Heart right ventricle (tissue), 16 donors: ENCODE data around the gene IL1RAPL1. TPM values are rescaled to one million over a fixed set of nuclear protein-coding genes. Genes with fewer than 3 reads are reported as not detected.
A peak's percentile ranks its signal among the peaks of the same experiment; 100 is the strongest.

Source experiments
- ATAC-seq, 8 donors: fragments of 200-7000 bp; cut with Tn5 transposase; one replicate each; pipeline ENCODE4 v1.9.1; 2020; ENCODE audit warnings: mild to moderate bottlenecking in 8 of 8, moderate library complexity in 8 of 8, moderate number of reproducible peaks in 1 of 8
- DNase-seq, 2 donors: peaks; one replicate each; pipeline ENCODE4 v3.0.0-alpha.2; 2020
- H3K27ac ChIP-seq, 10 donors: fragments of 200-600 bp; sonication (generic) in 2 of 10; one replicate each; pipeline versions ENCODE4 v1.5.0 to v1.8.0; 2020 to 2022; ENCODE audit warnings: mild to moderate bottlenecking in 3 of 10
- H3K27me3 ChIP-seq, 7 donors: fragments of 200-600 bp; one replicate each; pipeline ENCODE4 v1.8.0; 2021 to 2022; ENCODE audit warnings: mild to moderate bottlenecking in 2 of 7
- H3K36me3 ChIP-seq, 9 donors: fragments of 200-600 bp; sonication (generic) in 1 of 9; one replicate each; pipeline versions ENCODE4 v1.5.0 to v1.8.0; 2020 to 2022; ENCODE audit warnings: mild to moderate bottlenecking in 2 of 9
- H3K4me1 ChIP-seq, 9 donors: fragments of 200-600 bp; sonication (generic) in 1 of 9; one replicate each; pipeline versions ENCODE4 v1.5.0 to v1.8.0; 2020 to 2022; ENCODE audit warnings: mild to moderate bottlenecking in 4 of 9
- H3K4me3 ChIP-seq, 10 donors: fragments of 200-600 bp; sonication (generic) in 2 of 10; one replicate each; pipeline versions ENCODE4 v1.5.0 to v1.8.0; 2020 to 2022; ENCODE audit warnings: mild to moderate bottlenecking in 7 of 10, moderate library complexity in 2 of 10
- H3K9me3 ChIP-seq, 11 donors: fragments of 200-600 bp in 10 of 11; sonication (generic) in 2 of 11; one replicate each; pipeline versions ENCODE4 v1.5.0 to v1.8.0; 2013 to 2022; ENCODE audit warnings: mild to moderate bottlenecking in 2 of 11, control low read depth in 1 of 11, moderate library complexity in 1 of 11
- CTCF ChIP-seq, 9 donors: fragments of 200-600 bp; sonication (generic) in 2 of 9; IDR thresholded peaks; one replicate each; pipeline versions ENCODE4 v1.5.0 to v1.8.0; 2021 to 2022; ENCODE audit warnings: antibody characterized with exemption in 9 of 9, mild to moderate bottlenecking in 5 of 9, moderate library complexity in 1 of 9
- WGBS, 2 donors: extraction: QIAGEN DNeasy Blood & Tissue Kit; methylation state at CpG; one replicate each; pipeline ENCODE4 v1.1.7; 2013; ENCODE audit warnings: inconsistent platforms in 1 of 2; 5-methylcytosine and 5-hydroxymethylcytosine counted together
- intact Hi-C, 10 donors: fragments of 100-400 bp; cut with DNase I; formaldehyde crosslinking; loops; one replicate each; pipeline versions ENCODE4 v1.11.1 to v1.14.2; 2022
- polyA plus RNA-seq, 2 donors: library from polyadenylated mRNA; stranded (reverse); fragments of 200-250 nt; gene quantifications; one replicate each; pipeline ENCODE4 v1.2.3, GENCODE V29; 2013
- total RNA-seq, 10 donors: library from RNA; stranded (reverse); fragmentation: NEBNext Ultra II Directional in 3 of 10; extraction: Animal tissue kit (Norgen Biotek cat#: 25700) in 3 of 10; gene quantifications; one replicate each; pipeline versions ENCODE4 v1.2.1 to v1.2.4, GENCODE V29; 2021 to 2023
- donor health status: Arrhythmogenic right ventricular cardiomyopathy.
- donor health status: ischemic (EF 13 %, LVEDD 7.1; RV severe dilation, severe dysfunction).
- donor health status: healthy with polysubstance abuse.
- donor health status: DM: no; HTN: yes; CAD: no.
- donor health status: DM: no; HTN: no; CAD: no.
- donor health status: ischemic (EF 25% LVEDD 6.9; RV normal size, moderate dysfunction).
- donor health status: ischemic (EF 25% LVEDD 5.7; RV mildly dilated, moderate dysfunction).
- donor health status: healthy.
- donor health status: DM: yes; HTN: yes; CAD: no.
- donor health status: Ischemic cardiomyopathy.
- donor health status: ischemic (EF 35%, LVEDD 5.7; RV mildly dilated, moderate dysfunction).
- donor health status: nonischemic (EF 11% LVEDD 7.7; RV severe dilation, severe dysfunction).
- donor health status: DM: yes; HTN: yes; CAD: no.
- donor health status: PGD.
- donor health status: ischemic (EF 29% LVEDD 5.4; RV normal size, mild dysfunction).
- donor health status: nonischemic (EF 23%, LVEDD 6.1; RV moderate dilation, normal function).

Gene IL1RAPL1
- total and polyA plus RNA-seq, 12 donors, result 0.13 to 6.3 (median 2.8) TPM

DNA sequence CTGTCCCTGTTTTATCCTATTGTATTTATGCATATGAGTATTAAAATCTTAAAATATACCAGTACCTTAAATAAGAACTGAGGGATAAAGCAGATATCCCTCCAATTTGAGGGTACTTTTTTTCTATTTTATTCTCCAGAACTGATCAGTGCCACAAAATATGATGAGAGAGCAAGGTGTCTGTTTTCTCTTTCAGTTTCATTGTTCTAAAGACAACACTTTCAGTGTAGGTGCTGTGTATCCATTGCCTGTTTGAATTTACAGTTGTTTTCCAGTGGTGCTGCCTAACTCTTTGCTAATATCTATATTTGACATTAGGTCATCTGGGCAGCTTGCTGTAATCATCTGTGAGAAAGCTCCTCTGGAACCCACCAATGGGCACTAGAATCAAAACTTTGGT is 394.7 kb downstream of the IL1RAPL1 start:
- no peak for TF ChIP-seq CTCF (IDR thresholded peaks at IDR 0.05)
- Histone ChIP-seq H3K27ac (no peak overlapping the region), H3K4me3 (no peak overlapping the region), H3K27me3 (no peaks in the 10 kb centered on the region), H3K36me3 (no peaks in the 10 kb centered on the region), H3K4me1 (no peaks in the 10 kb centered on the region), H3K9me3 (no peaks in the 10 kb centered on the region)
- ATAC-seq (no peak), DNase-seq (no peak)
- intact Hi-C loops, result no loop called here

GRCh38 chrX:28988246-28988645 is 401.0 kb downstream of the IL1RAPL1 start:
- Histone ChIP-seq H3K27me3 (no peaks in the 10 kb centered on the region), H3K9me3 (no peaks in the 10 kb centered on the region), H3K4me1 (no peaks in the 10 kb centered on the region), H3K36me3 (no peaks in the 10 kb centered on the region), H3K4me3 (no peak overlapping the region), H3K27ac (no peak overlapping the region)
- intact Hi-C loops, result no loop called here
- 44 to 51% methylated on average over 2 of the region's 2 CpGs for WGBS, 2 donors
- ATAC-seq, result no peak
- no peak for TF ChIP-seq CTCF (IDR thresholded peaks at IDR 0.05)
- DNase-seq, result no peak

DNA sequence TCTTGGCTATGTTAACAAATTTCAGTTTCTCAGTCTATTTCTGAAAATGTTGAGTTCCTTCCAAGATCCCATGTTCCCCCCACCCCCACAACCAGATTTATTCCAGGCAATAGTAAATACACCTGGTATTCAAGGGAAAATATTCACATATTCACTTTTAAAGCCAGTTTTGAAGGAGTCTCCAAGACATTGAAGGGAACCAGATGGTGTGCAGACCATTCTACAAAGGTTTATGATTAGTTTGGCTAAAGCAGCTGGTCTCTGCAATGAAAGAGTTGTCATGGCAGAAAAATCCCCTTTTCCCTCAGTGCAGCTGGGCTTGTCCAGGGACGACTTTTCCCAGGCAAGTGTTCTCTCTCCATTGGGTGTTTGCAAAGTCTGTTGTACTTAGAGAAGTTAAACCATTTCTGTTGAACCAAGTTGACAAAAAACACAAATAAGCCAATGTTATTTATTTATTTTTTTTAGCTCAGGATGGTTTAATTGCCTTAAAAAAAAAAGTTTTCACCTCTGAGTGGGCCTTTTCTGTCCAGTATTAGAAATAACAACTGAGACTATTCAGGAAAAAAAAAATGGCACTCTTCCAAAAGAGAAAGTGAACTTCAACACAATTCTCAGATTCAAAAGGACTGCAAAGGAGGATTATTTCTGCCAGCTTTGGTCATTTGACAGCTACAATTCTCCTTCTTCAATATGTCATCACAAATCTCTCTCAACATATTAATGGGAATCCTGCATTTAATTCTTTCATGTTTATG is 410.6 kb downstream of the IL1RAPL1 start:
- H3K27me3 ChIP-seq, result no peaks in the 10 kb centered on the region
- intact Hi-C loops, result no loop called here
- peak in 6 of 8 donors; percentile 42 to 89 (median 76) for ATAC-seq
- H3K36me3 ChIP-seq, result no peaks in the 10 kb centered on the region
- no peak for TF ChIP-seq CTCF (IDR thresholded peaks at IDR 0.05)
- DNase-seq, result peak in 1 of 2 donors; percentile 22
- H3K4me3 ChIP-seq, result no peak overlapping the region
- H3K4me1 ChIP-seq, result peaks cover 0 to 10% (median 0%) of the 10 kb centered on the region in 9 donors
- 57 to 59% methylated on average over 1 of the region's 1 CpG for WGBS, 2 donors
- H3K9me3 ChIP-seq, result no peaks in the 10 kb centered on the region
- H3K27ac ChIP-seq, result peak overlapping the region in 2 of 10 donors; percentile 8 to 43

DNA sequence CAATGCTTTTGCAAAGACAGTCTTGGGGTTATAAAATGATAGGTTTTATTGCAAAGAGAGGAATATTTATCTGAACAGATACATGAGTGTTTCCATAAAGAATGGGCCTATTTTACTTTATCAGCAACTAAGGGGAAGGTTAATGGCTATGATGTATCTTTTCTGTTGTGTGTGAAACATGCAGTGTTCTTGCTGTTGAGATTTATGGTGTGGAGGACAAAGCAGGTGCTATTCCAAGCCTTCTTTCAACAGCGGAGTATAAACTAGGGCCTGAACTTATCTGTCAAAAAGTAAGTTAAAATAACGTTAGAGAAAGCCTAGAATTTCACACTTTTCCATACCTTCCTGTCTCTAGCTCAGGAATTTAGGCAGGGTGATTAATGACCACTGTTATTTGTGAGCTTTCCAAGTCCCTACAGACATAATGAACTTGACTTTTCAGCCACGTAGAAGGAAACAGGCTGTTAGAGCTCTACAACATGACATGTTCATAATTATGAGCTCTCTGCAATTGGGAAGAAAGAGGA is 411.4 kb downstream of the IL1RAPL1 start:
- ATAC-seq, result no peak
- Histone ChIP-seq H3K27ac (peak overlapping the region in 6 of 10 donors; percentile 8 to 43 (median 34)), H3K36me3 (no peaks in the 10 kb centered on the region), H3K4me3 (no peak overlapping the region), H3K9me3 (no peaks in the 10 kb centered on the region), H3K4me1 (peaks cover 0 to 10% (median 0%) of the 10 kb centered on the region in 9 donors), H3K27me3 (no peaks in the 10 kb centered on the region)
- no peak for DNase-seq
- 38 to 39% methylated on average over 3 of the region's 3 CpGs for WGBS, 2 donors
- no peak for TF ChIP-seq CTCF (IDR thresholded peaks at IDR 0.05)
- intact Hi-C loops, result no loop called here
